ENCODE data around the gene GPX3.

Gene GPX3

DNA sequence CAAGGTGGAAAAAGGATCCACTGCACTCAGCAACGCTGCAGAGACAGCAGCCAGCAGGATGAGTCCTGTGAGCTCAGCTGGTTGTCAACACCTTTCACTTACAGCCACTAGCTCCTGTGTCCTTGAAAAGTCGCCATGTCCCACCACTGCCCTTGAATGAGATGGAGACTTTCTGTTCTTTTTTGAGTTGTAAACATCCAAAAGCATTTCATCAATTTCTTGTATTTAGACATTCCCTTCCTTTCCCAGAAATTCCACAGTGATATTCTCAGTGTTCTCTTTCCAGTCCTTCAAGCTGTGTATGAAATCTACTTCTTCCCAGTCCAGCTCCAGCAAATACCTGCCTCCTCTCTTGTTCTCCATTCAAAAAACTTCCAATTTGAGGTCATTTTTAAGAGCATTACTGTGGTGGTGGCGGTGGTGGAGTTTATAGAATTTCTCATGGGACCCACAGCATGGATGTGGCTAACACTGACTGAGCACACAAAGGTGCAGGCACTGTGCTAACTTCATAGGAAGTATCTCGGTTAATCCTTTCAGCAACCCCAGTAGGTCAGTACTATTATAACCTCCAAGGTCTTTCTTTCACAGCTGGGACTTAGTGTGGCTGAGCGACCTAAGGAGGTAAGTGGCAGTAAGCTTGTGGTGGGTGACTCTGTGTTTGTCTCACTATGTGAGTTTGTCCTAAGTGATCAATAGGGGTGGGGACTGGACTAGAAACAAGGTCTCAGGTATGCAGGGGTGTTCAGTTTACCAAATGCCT lies 15.0 kb upstream of the GPX3 start:
- no peaks in the 10 kb centered on the region for H3K9me3 Mint-ChIP-seq
- H3K4me3 Mint-ChIP-seq = no peak overlapping the region
- H3K36me3 Mint-ChIP-seq (ENCODE audit: insufficient read depth) = peaks cover 2% of the 10 kb centered on the region
- ATAC-seq (replicated peaks) (no peak), DNase-seq (no peak)
- H3K27me3 Mint-ChIP-seq = peaks cover 17 to 44% of the 10 kb centered on the region in 2 donors
- no peak overlapping the region for H3K27ac Mint-ChIP-seq
- no peaks in the 10 kb centered on the region for H3K4me1 Mint-ChIP-seq (ENCODE audit: low read depth in 2 of 2)

GRCh38 chr5:151005950-151006576 lies 14.3 kb upstream of the GPX3 start:
- H3K4me1 Mint-ChIP-seq (ENCODE audit: low read depth in 2 of 2) = no peaks in the 10 kb centered on the region
- peaks cover 17 to 47% of the 10 kb centered on the region in 2 donors for H3K27me3 Mint-ChIP-seq
- no peak overlapping the region for H3K27ac Mint-ChIP-seq
- peaks cover 2% of the 10 kb centered on the region for H3K36me3 Mint-ChIP-seq (ENCODE audit: insufficient read depth)
- no peak for DNase-seq
- no peak for ATAC-seq (replicated peaks)
- no peaks in the 10 kb centered on the region for H3K9me3 Mint-ChIP-seq
- H3K4me3 Mint-ChIP-seq = no peak overlapping the region

DNA sequence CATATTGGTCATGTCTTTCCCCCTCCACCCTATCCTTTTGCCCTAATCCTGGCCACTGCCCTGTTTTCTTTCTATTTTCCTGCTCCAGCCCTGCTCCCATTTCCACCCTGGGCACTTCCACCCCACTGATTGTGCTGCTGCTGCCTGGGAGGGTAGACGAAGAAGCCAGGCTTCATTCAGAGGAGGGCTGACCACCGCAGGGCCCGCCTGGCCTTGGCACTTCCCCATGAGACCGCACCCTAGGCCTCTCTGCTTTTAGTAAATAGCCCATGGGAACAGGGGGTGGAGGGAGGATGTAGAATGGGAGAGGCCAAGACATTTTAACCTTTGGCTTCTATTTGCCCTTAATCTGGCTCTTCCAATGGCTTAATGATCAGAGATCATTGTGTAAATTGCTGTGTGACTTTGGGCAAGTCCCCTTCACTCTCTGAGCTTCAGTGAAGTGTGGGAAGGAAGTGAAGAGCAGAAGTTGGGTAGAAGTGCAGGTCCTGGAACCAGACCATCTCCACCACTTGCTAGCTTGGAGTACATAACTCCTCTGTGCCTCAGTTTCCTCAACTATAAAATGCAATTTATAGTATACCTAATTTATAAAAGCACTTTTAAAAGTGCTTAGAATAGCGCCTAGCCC lies 13.6 kb upstream of the GPX3 start:
- no peak overlapping the region for H3K4me3 Mint-ChIP-seq
- DNase-seq = no peak
- H3K27ac Mint-ChIP-seq = no peak overlapping the region
- no peaks in the 10 kb centered on the region for H3K9me3 Mint-ChIP-seq
- peaks cover 2% of the 10 kb centered on the region for H3K36me3 Mint-ChIP-seq (ENCODE audit: insufficient read depth)
- peaks cover 21 to 54% of the 10 kb centered on the region in 2 donors for H3K27me3 Mint-ChIP-seq
- H3K4me1 Mint-ChIP-seq (ENCODE audit: low read depth in 2 of 2) = no peaks in the 10 kb centered on the region
- no peak for ATAC-seq (replicated peaks)

DNA sequence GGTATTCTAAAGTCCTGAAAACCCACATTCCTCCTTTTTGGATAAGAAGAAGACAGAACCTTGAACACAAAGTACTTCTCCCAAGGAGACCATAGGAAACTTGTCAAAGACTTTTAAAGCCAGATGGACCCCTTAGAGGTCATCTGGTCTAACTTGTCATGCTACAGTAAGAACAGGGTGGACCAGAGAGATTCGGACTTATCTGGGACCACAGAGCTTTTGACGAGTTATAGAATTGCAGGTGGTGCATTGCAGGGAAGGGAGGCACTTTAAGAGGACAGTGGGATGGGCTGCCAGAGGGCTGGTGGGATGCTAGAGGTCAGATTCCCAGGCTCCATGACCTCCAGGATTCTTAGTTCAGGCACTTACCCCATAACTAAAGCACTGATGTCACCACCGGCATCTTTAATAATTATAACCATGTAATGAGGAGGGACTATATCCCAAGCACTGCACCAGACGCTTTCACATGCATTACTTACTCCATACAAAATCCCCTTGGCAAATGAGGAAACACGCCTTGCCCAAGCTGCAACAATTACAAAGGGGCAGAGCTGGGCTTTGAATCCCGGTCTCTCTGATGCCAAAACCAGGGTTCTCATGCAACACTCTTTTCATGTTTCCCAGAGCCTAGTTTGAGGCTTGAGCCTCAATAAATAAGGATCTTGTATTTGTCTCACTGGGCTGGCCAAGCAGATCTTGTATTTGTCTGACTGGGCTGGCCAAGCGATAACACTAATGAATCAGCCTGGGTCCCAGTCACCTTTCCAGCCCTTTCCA lies 12.8 kb upstream of the GPX3 start:
- Mint-ChIP-seq H3K4me1 (ENCODE audit: low read depth in 2 of 2) (no peaks in the 10 kb centered on the region), H3K36me3 (ENCODE audit: insufficient read depth) (peaks cover 2% of the 10 kb centered on the region), H3K27ac (no peak overlapping the region), H3K9me3 (no peaks in the 10 kb centered on the region), H3K4me3 (no peak overlapping the region), H3K27me3 (peaks cover 22 to 57% of the 10 kb centered on the region in 2 donors)
- DNase-seq = no peak
- no peak for ATAC-seq (replicated peaks)

- Mint-ChIP-seq H3K9me3 (no peaks in the 10 kb centered on the region), H3K27me3 (peaks cover 22 to 52% of the 10 kb centered on the region in 2 donors), H3K4me3 (no peak overlapping the region), H3K27ac (no peak overlapping the region), H3K4me1 (ENCODE audit: low read depth in 2 of 2) (no peaks in the 10 kb centered on the region), H3K36me3 (ENCODE audit: insufficient read depth) (peaks cover 2% of the 10 kb centered on the region)
- no peak for DNase-seq
- no peak for ATAC-seq (replicated peaks)
Observed at GRCh38 chr5:151008210-151008491, 12.2 kb upstream of the GPX3 start.

- no peak for ATAC-seq (replicated peaks)
- Mint-ChIP-seq H3K27me3 (peaks cover 15 to 49% of the 10 kb centered on the region in 2 donors), H3K36me3 (ENCODE audit: insufficient read depth) (peaks cover 5% of the 10 kb centered on the region), H3K27ac (no peak overlapping the region), H3K4me3 (no peak overlapping the region), H3K9me3 (no peaks in the 10 kb centered on the region), H3K4me1 (ENCODE audit: low read depth in 2 of 2) (no peaks in the 10 kb centered on the region)
- DNase-seq = no peak
Observed at GRCh38 chr5:151008906-151009305, 11.5 kb upstream of the GPX3 start.

DNA sequence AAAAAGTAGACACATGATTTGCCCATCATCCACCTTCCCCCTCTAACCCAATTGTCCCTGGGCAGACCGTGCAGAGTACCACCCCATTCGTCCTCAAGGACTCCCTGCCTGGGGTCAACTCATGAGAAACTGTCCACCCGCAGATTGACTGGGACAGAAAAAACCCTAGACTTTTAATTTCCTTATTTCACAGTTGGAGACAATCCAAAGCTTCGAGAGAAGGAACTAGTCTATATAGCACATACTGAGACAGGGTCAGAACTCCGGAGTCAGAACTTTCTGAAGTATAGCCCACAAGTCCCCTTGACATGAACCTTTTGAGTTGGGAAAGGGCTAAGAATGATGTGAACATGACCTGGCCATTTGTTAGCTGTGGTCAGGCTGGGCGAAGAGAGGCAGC lies 7.5 kb upstream of the GPX3 start:
- Mint-ChIP-seq H3K4me1 (ENCODE audit: low read depth in 2 of 2) (no peaks in the 10 kb centered on the region), H3K27me3 (peaks cover 15 to 30% of the 10 kb centered on the region in 2 donors), H3K4me3 (no peak overlapping the region), H3K27ac (no peak overlapping the region), H3K9me3 (no peaks in the 10 kb centered on the region), H3K36me3 (ENCODE audit: insufficient read depth) (peaks cover 5% of the 10 kb centered on the region)
- DNase-seq (no peak), ATAC-seq (replicated peaks) (no peak)

DNA sequence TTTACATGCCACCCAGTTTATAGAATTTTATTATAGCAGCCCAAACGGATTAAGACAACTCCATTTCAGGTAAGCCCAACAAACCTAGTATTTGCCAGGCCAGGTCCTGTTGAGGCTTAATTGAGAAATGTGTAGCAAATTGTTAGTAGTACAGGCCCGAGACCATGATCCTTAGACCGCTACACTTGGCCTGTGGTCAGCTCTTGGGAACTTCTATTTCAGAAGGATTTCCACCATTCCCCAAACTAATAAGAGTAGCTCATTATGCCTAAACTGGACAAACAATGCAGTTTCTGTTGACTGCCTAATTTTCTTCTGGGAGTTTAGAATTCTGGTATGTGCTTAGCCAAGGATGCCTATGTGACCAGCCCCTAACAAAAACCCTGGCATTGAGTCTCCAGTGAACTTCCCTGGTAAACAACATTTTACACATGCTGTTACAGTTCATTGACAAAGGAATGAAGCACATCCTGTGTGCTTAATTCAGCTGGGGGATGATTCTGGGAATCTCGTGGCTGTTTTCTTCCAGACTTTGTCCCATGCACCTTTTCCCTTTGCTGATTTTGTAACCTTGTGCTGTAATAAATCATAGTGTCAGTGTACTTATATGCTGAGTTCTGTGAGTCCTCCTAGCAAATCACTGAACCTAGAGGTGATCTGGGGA lies 5.6 kb upstream of the GPX3 start:
- H3K4me3 Mint-ChIP-seq = no peak overlapping the region
- peaks cover 5 to 13% of the 10 kb centered on the region in 2 donors for H3K27me3 Mint-ChIP-seq
- DNase-seq (no peak), ATAC-seq (replicated peaks) (no peak)
- peaks cover 0 to 3% of the 10 kb centered on the region in 2 donors for H3K4me1 Mint-ChIP-seq (ENCODE audit: low read depth in 2 of 2)
- H3K36me3 Mint-ChIP-seq (ENCODE audit: insufficient read depth) = peaks cover 3% of the 10 kb centered on the region
- H3K9me3 Mint-ChIP-seq = no peaks in the 10 kb centered on the region
- H3K27ac Mint-ChIP-seq = no peak overlapping the region

DNA sequence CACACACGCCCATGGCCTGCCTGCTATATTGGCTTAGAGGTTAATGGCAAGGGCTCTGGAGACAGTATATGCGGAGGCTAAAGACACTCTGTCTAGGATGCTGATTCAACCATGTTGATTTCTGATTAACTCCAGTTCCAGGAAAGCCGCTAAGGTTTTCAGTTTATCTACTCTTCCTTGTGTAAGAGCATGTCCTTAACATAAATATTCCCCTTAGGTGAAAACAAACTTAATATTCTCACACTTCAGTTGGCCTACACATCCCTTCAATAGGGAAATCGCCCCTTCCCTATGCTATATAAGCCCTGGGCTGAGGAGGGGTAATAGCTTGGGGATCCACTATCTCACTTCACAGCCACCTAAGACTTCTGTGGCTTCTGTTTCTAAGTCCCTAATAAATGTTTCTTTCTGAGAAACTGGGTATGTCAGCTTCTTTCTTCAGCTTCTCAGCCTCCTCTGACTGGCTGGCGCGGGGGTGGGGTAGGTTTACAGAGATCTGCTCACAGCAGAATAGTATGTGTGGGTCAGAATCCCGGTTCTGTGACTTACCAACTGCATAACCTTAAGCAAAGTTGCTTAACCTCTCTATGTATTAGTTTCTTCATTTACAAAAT lies 4.3 kb upstream of the GPX3 start:
- H3K4me1 Mint-ChIP-seq (ENCODE audit: low read depth in 2 of 2) = peaks cover 4 to 9% of the 10 kb centered on the region in 2 donors
- H3K4me3 Mint-ChIP-seq = no peak overlapping the region
- H3K36me3 Mint-ChIP-seq (ENCODE audit: insufficient read depth) = peaks cover 3% of the 10 kb centered on the region
- DNase-seq = no peak
- no peak overlapping the region for H3K27ac Mint-ChIP-seq
- no peak for ATAC-seq (replicated peaks)
- H3K27me3 Mint-ChIP-seq = peaks cover 5 to 11% of the 10 kb centered on the region in 2 donors
- H3K9me3 Mint-ChIP-seq = no peaks in the 10 kb centered on the region

GRCh38 chr5:151016700-151017099 lies 3.7 kb upstream of the GPX3 start:
- Mint-ChIP-seq H3K4me1 (ENCODE audit: low read depth in 2 of 2) (peaks cover 5 to 11% of the 10 kb centered on the region in 2 donors), H3K27me3 (peaks cover 3 to 4% of the 10 kb centered on the region in 2 donors), H3K4me3 (no peak overlapping the region), H3K27ac (no peak overlapping the region), H3K9me3 (no peaks in the 10 kb centered on the region), H3K36me3 (ENCODE audit: insufficient read depth) (peaks cover 3% of the 10 kb centered on the region)
- ATAC-seq (replicated peaks) (no peak), DNase-seq (no peak)

DNA sequence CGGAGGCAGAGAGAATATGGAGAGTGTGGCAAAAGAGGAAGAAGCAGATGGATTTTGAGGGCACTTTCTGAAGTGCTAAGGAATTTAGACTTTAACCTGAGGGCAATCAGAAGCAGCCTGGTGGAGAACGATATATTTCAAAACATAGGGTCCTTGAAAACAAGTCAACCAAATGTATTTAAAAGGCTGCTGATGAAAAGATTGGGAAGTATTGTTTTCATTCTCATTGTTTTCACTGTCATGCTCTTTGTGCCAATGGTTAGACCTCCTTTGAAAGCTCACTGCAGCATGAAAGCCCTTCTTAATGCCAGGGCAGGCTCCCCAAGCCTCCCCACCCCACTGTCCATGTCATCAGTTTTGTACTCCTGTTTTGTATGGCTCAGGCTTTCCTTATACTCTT lies 2.5 kb upstream of the GPX3 start:
- Mint-ChIP-seq H3K9me3 (no peaks in the 10 kb centered on the region), H3K27ac (no peak overlapping the region), H3K4me3 (no peak overlapping the region), H3K36me3 (ENCODE audit: insufficient read depth) (peaks cover 3% of the 10 kb centered on the region), H3K4me1 (ENCODE audit: low read depth in 2 of 2) (peaks cover 5 to 11% of the 10 kb centered on the region in 2 donors), H3K27me3 (no peaks in the 10 kb centered on the region)
- DNase-seq (no peak), ATAC-seq (replicated peaks) (no peak)

- DNase-seq (no peak), ATAC-seq (replicated peaks) (no peak)
- peaks cover 5 to 13% of the 10 kb centered on the region in 2 donors for H3K4me1 Mint-ChIP-seq (ENCODE audit: low read depth in 2 of 2)
- H3K4me3 Mint-ChIP-seq = no peak overlapping the region
- peaks cover 3% of the 10 kb centered on the region for H3K36me3 Mint-ChIP-seq (ENCODE audit: insufficient read depth)
- no peak overlapping the region for H3K27ac Mint-ChIP-seq
- H3K9me3 Mint-ChIP-seq = no peaks in the 10 kb centered on the region
- H3K27me3 Mint-ChIP-seq = no peaks in the 10 kb centered on the region
Observed at GRCh38 chr5:151018846-151019245, 1.5 kb upstream of the GPX3 start.

GRCh38 chr5:151019331-151019730 lies 1.1 kb upstream of the GPX3 start:
- no peak for DNase-seq

More at GRCh38 chr5:151019331-151019730, 1.1 kb upstream of the GPX3 start:
- Mint-ChIP-seq H3K27me3 (no peaks in the 10 kb centered on the region), H3K27ac (no peak overlapping the region), H3K4me1 (ENCODE audit: low read depth in 2 of 2) (peaks cover 5 to 13% of the 10 kb centered on the region in 2 donors), H3K9me3 (no peaks in the 10 kb centered on the region), H3K4me3 (no peak overlapping the region), H3K36me3 (ENCODE audit: insufficient read depth) (peaks cover 3% of the 10 kb centered on the region)
- no peak for ATAC-seq (replicated peaks)
